HepG2 (cell line): ENCODE measurements around the gene C20orf202. TPM values are rescaled to one million over a fixed set of nuclear protein-coding genes. Genes with fewer than 3 reads are reported as not detected.

ENCODE experiments used
- CEBPG ChIP-seq: IDR thresholded peaks from 2 replicates; pipeline ENCODE4 v1.6.1; 2016
- DRAP1 ChIP-seq: IDR thresholded peaks from 2 replicates; pipeline ENCODE4 v1.6.1; 2016; ENCODE audit warnings: missing genetic modification reagents, missing compliant biosample characterization
- FIP1L1 ChIP-seq: fragments of 200-400 bp; formaldehyde crosslinking; IDR thresholded peaks from 2 replicates; pipeline ENCODE4 v1.6.1; 2018; ENCODE audit warnings: low read depth, mild to moderate bottlenecking, low read length, moderate library complexity, borderline replicate concordance; ENCODE audit not compliant: insufficient read depth
- HBP1 ChIP-seq: IDR thresholded peaks from 2 replicates; pipeline ENCODE4 v1.6.1; 2016; ENCODE audit warnings: low read depth, control low read depth
- KDM3A ChIP-seq: IDR thresholded peaks from 2 replicates; pipeline ENCODE4 v1.6.1; 2018; ENCODE audit warnings: low read depth, missing compliant biosample characterization
- MAZ ChIP-seq, 2 experiments: sonication (generic) in 1 of 2; formaldehyde crosslinking in 1 of 2; IDR thresholded peaks; 2 replicates each; pipeline versions ENCODE4 v1.5.0 to v1.6.1; 2012 to 2020; ENCODE audit warnings: low read depth in 2 of 2, mild to moderate bottlenecking in 2 of 2, borderline replicate concordance in 1 of 2, improper control_type of control experiment in 1 of 2, low read length in 1 of 2, missing genetic modification reagents in 1 of 2, moderate library complexity in 1 of 2
- MXI1 ChIP-seq: IDR thresholded peaks from 3 replicates; pipeline ENCODE4 v1.6.1; 2012; ENCODE audit warnings: low read depth, low read length, inconsistent platforms, borderline replicate concordance
- NPAS2 ChIP-seq: sonication (generic); formaldehyde crosslinking; IDR thresholded peaks from 2 replicates; pipeline ENCODE4 v1.8.0; 2022; ENCODE audit warnings: mild to moderate bottlenecking, missing genetic modification reagents, borderline replicate concordance
- RFX1 ChIP-seq: fragments of 450-650 bp; IDR thresholded peaks from 2 replicates; pipeline ENCODE4 v1.6.1; 2017
- SMAD9 ChIP-seq: sonication (generic); formaldehyde crosslinking; IDR thresholded peaks from 2 replicates; pipeline ENCODE4 v1.5.1; 2020; ENCODE audit warnings: mild to moderate bottlenecking, missing genetic modification reagents
- SMARCC2 ChIP-seq: fragments of 450-650 bp; IDR thresholded peaks from 2 replicates; pipeline ENCODE4 v1.6.1; 2017; ENCODE audit warnings: antibody characterized with exemption, mild to moderate bottlenecking
- SMARCE1 ChIP-seq: fragments of 450-650 bp; IDR thresholded peaks from 2 replicates; pipeline ENCODE4 v1.6.1; 2017; ENCODE audit warnings: borderline replicate concordance
- TBL1XR1 ChIP-seq: fragments of 150-350 bp; IDR thresholded peaks from 2 replicates; pipeline ENCODE4 v1.6.1; 2014; ENCODE audit warnings: borderline replicate concordance, low read length; ENCODE audit not compliant: partially characterized antibody
- TFAP4 ChIP-seq: sonication (generic); IDR thresholded peaks from 2 replicates; pipeline ENCODE4 v1.6.1; 2016; ENCODE audit warnings: low read depth, borderline replicate concordance
- ZBTB25 ChIP-seq: IDR thresholded peaks from 2 replicates; pipeline ENCODE4 v1.6.1; 2018; ENCODE audit warnings: missing genetic modification reagents
- ZFP36L2 ChIP-seq: sonication (generic); formaldehyde crosslinking; IDR thresholded peaks from 2 replicates; pipeline ENCODE4 v1.4.0; 2020; ENCODE audit warnings: missing genetic modification reagents
- ZFP41 ChIP-seq: sonication (generic); formaldehyde crosslinking; IDR thresholded peaks from 2 replicates; pipeline ENCODE4 v1.4.0; 2020; ENCODE audit warnings: mild to moderate bottlenecking, missing genetic modification reagents, borderline replicate concordance
- ZNF230 ChIP-seq: sonication (generic); formaldehyde crosslinking; IDR thresholded peaks from 2 replicates; pipeline ENCODE4 v1.4.0; 2020; ENCODE audit warnings: mild to moderate bottlenecking, missing genetic modification reagents
- ZNF234 ChIP-seq: sonication (generic); formaldehyde crosslinking; conservative IDR thresholded peaks from 2 replicates; pipeline ENCODE4 v1.5.1; 2020; ENCODE audit warnings: mild to moderate bottlenecking, missing genetic modification reagents
- ZNF274 ChIP-seq: sonication (generic); formaldehyde crosslinking; IDR thresholded peaks from 2 replicates; pipeline ENCODE4 v1.5.1; 2020; ENCODE audit warnings: mild to moderate bottlenecking, missing genetic modification reagents
- ZNF557 ChIP-seq: sonication (generic); formaldehyde crosslinking; IDR thresholded peaks from 2 replicates; pipeline ENCODE4 v1.4.0; 2020; ENCODE audit warnings: missing genetic modification reagents
- ZNF615 ChIP-seq: sonication (generic); formaldehyde crosslinking; IDR thresholded peaks from 2 replicates; pipeline ENCODE4 v1.5.0; 2020; ENCODE audit warnings: mild to moderate bottlenecking, missing genetic modification reagents, borderline replicate concordance
- ZNF740 ChIP-seq: sonication (generic); formaldehyde crosslinking; IDR thresholded peaks from 2 replicates; pipeline ENCODE4 v1.4.0; 2020; ENCODE audit warnings: missing genetic modification reagents
- ZNF891 ChIP-seq: sonication (generic); formaldehyde crosslinking; IDR thresholded peaks from 2 replicates; pipeline ENCODE4 v1.5.0; 2020; ENCODE audit warnings: mild to moderate bottlenecking, missing genetic modification reagents
- polyA plus RNA-seq, 8 experiments: library from polyadenylated mRNA; depleted of rRNA in 3 of 8; stranded (reverse) in 7 of 8; unstranded in 1 of 8; fragments of >200 nt; fragmentation: Illumina TruSeq in 4 of 8; extraction: Trizol in 4 of 8; gene quantifications; 2 replicates each; pipeline versions ENCODE4 v1.2.1 to v1.2.3, GENCODE V29; 2011 to 2016; ENCODE audit warnings: low read depth in 4 of 8, missing spikeins in 1 of 8, mixed read lengths in 1 of 8; ENCODE audit not compliant: insufficient read depth in 1 of 8
- total RNA-seq, 5 experiments: library from RNA; depleted of rRNA; stranded (reverse); fragments of >200 nt; fragmentation: Illumina TruSeq; extraction: Trizol; gene quantifications; 2 replicates each; pipeline ENCODE4 v1.2.3, GENCODE V29; 2016; ENCODE audit warnings: low read depth in 1 of 5

C20orf202 gene
- total and polyA plus RNA-seq, 2 of the 13 experiments (the other 11 are each of a cell fraction or from before 2014, with no cell fraction given) = 0.20 to 1.2 TPM

- TF ChIP-seq ZNF230 (CRISPR knock-in tag) = no peak
- no peak for TF ChIP-seq SMARCC2
- no peak for TF ChIP-seq NPAS2 (CRISPR knock-in tag)
- peak; percentile 51 for TF ChIP-seq TBL1XR1
- TF ChIP-seq SMAD9 = peak; percentile 93; the same call in 1 of the 2 replicates
- TF ChIP-seq ZNF615 (CRISPR knock-in tag) = no peak
- TF ChIP-seq MXI1 = peak; percentile 20; the same call in 1 of the 3 replicates
- no peak for TF ChIP-seq DRAP1 (CRISPR knock-in tag)
- no peak for TF ChIP-seq ZNF557
- TF ChIP-seq FIP1L1 = 0 out of 2 replicates have a peak, but pooled peaks have one; percentile 20
- TF ChIP-seq MAZ (IDR thresholded peaks at IDR 0.05; ENCODE audit: borderline replicate concordance, low read depth, low read length) = no peak; the same call in 1 of the 2 replicates
- no peak for TF ChIP-seq MAZ (CRISPR knock-in tag; IDR thresholded peaks at IDR 0.05; ENCODE audit: low read depth)
- TF ChIP-seq ZNF740 (CRISPR knock-in tag) = no peak
- TF ChIP-seq ZNF234 (CRISPR knock-in tag) = no peak
- TF ChIP-seq ZBTB25 (CRISPR knock-in tag) = no peak
- peak; percentile 78 for TF ChIP-seq KDM3A (CRISPR knock-in tag)
- TF ChIP-seq RFX1 = no peak
- no peak for TF ChIP-seq ZFP41 (CRISPR knock-in tag)
- no peak for TF ChIP-seq HBP1 (CRISPR knock-in tag)
- TF ChIP-seq SMARCE1 = no peak
- TF ChIP-seq ZFP36L2 (CRISPR knock-in tag) = no peak
- no peak for TF ChIP-seq CEBPG (CRISPR knock-in tag)
- peak; percentile 66; the same call in 1 of the 2 replicates for TF ChIP-seq ZNF891
- no peak for TF ChIP-seq TFAP4
- no peak; the same call in 1 of the 2 replicates for TF ChIP-seq ZNF274
Measured at GRCh38 chr20:1185790-1186334, 17.4 kb upstream of the C20orf202 start (continued).
